SK-N-SH (cell line): ENCODE measurements around the gene ATG4B. TPM values are rescaled to one million over a fixed set of nuclear protein-coding genes. Genes with fewer than 3 reads are reported as not detected.

Source experiments
- CTCF ChIA-PET: fragments of 300-600, 350-600 bp; formaldehyde crosslinking; extraction: SDS; loops from one replicate; lab custom pipeline; 2021; lab: Yijun Ruan, JAX
- POLR2A ChIA-PET: fragments of 350-600 bp; sonication (Branson Sonifier 250); formaldehyde crosslinking; extraction: SDS; loops from one replicate; lab custom pipeline; 2020; ENCODE audit warnings: antibody characterized with exemption, inconsistent platforms; lab: Yijun Ruan, JAX
- DNase-seq: peaks from one replicate; pipeline ENCODE4 v3.0.0; 2012
- H2AFZ ChIP-seq: fragments of 200-600 bp; sonication (generic); 2 replicates; pipeline ENCODE4 v1.8.1; 2016; ENCODE audit warnings: antibody characterized with exemption, mild to moderate bottlenecking, low read depth
- H3F3A ChIP-seq: fragments of 200-600 bp; sonication (generic); replicated peaks from 2 replicates; pipeline ENCODE3; 2016; ENCODE audit warnings: antibody characterized with exemption, mild to moderate bottlenecking; ENCODE audit not compliant: insufficient read depth
- H3K27ac ChIP-seq, 2 experiments: fragments of 200-500 bp in 1 of 2; fragments of 200-600 bp in 1 of 2; sonication (Bioruptor generic) in 1 of 2; sonication (generic), shearing (Covaris generic) in 1 of 2; 2 replicates each; pipeline versions ENCODE4 v1.5.1 to v1.6.1; 2014 to 2016; ENCODE audit warnings: low read depth in 2 of 2, inconsistent platforms in 1 of 2, low read length in 1 of 2, mild to moderate bottlenecking in 1 of 2, mixed read lengths in 1 of 2
- H3K27me3 ChIP-seq: fragments of 200-600 bp; sonication (generic), shearing (Covaris generic); 2 replicates; pipeline ENCODE4 v1.6.1; 2016; ENCODE audit warnings: mixed run types; ENCODE audit not compliant: insufficient read depth
- H3K36me3 ChIP-seq, 2 experiments: fragments of 200-500 bp in 1 of 2; fragments of 200-600 bp in 1 of 2; sonication (Bioruptor generic) in 1 of 2; sonication (generic) in 1 of 2; replicated peaks in 1 of 2; 2 replicates each; pipeline versions ENCODE3 to v1.5.1; 2014 to 2016; ENCODE audit warnings: low read length in 1 of 2, mild to moderate bottlenecking in 1 of 2; ENCODE audit not compliant: insufficient read depth in 2 of 2, control insufficient read depth in 1 of 2
- H3K4me1 ChIP-seq, 2 experiments: fragments of 200-500 bp in 1 of 2; fragments of 200-600 bp in 1 of 2; sonication (Bioruptor generic) in 1 of 2; sonication (generic), shearing (Covaris generic) in 1 of 2; 2 replicates each; pipeline versions ENCODE4 v1.5.1 to v1.6.1; 2014 to 2016; ENCODE audit warnings: low read depth in 1 of 2, low read length in 1 of 2, mixed run types in 1 of 2; ENCODE audit not compliant: insufficient read depth in 2 of 2, control insufficient read depth in 1 of 2
- H3K4me2 ChIP-seq: fragments of 200-600 bp; sonication (generic), shearing (Covaris generic); 2 replicates; pipeline ENCODE4 v1.6.1; 2017; ENCODE audit warnings: mixed run types
- H3K4me3 ChIP-seq, 2 experiments: fragments of 200-500 bp in 1 of 2; fragments of 200-600 bp in 1 of 2; sonication (Bioruptor generic) in 1 of 2; sonication (generic), shearing (Covaris generic) in 1 of 2; 2 replicates each; pipeline versions ENCODE4 v1.5.1 to v1.8.1; 2014 to 2016; ENCODE audit warnings: low read depth in 2 of 2, inconsistent platforms in 1 of 2, low read length in 1 of 2, mild to moderate bottlenecking in 1 of 2, mixed read lengths in 1 of 2, moderate library complexity in 1 of 2
- H3K79me2 ChIP-seq: fragments of 200-600 bp; sonication (generic); 2 replicates; pipeline ENCODE4 v1.8.1; 2017; ENCODE audit warnings: mild to moderate bottlenecking; ENCODE audit not compliant: insufficient read depth
- H3K9ac ChIP-seq: fragments of 200-600 bp; sonication (generic); 2 replicates; pipeline ENCODE4 v1.6.1; 2017; ENCODE audit warnings: mixed run types
- H3K9me2 ChIP-seq: fragments of 200-600 bp; sonication (generic); 2 replicates; pipeline ENCODE4 v1.6.1; 2017; ENCODE audit warnings: mixed run types
- H3K9me3 ChIP-seq: fragments of 200-600 bp; sonication (generic); 2 replicates; pipeline ENCODE4 v1.6.1; 2017; ENCODE audit warnings: mixed run types, mild to moderate bottlenecking, moderate library complexity
- H4K20me1 ChIP-seq: fragments of 200-600 bp; sonication (generic); 2 replicates; pipeline ENCODE4 v1.6.1; 2017; ENCODE audit warnings: mild to moderate bottlenecking, mixed run types; ENCODE audit not compliant: insufficient read depth
- CHD2 ChIP-seq: fragments of 150-350 bp; IDR thresholded peaks from 2 replicates; pipeline ENCODE4 v1.6.1; 2018; ENCODE audit warnings: low read length; ENCODE audit not compliant: partially characterized antibody
- CTCF ChIP-seq: fragments of 200-600 bp; sonication (generic); IDR thresholded peaks from 2 replicates; pipeline ENCODE4 v1.6.1; 2017; ENCODE audit warnings: antibody characterized with exemption, mild to moderate bottlenecking, moderate library complexity
- EZH2phosphoT487 ChIP-seq: fragments of 200-600 bp; sonication (generic); IDR thresholded peaks from 2 replicates; pipeline ENCODE4 v1.6.1; 2017; ENCODE audit warnings: low read depth, mixed run types, mild to moderate bottlenecking, antibody characterized with exemption, moderate library complexity, borderline replicate concordance
- FOXM1 ChIP-seq: IDR thresholded peaks from 2 replicates; pipeline ENCODE4 v1.4.0; 2012; ENCODE audit warnings: low read depth, mild to moderate bottlenecking
- MAX ChIP-seq: IDR thresholded peaks from 2 replicates; pipeline ENCODE4 v1.4.0; 2012; ENCODE audit warnings: low read depth
- MEF2A ChIP-seq: IDR thresholded peaks from 2 replicates; pipeline ENCODE4 v1.4.0; 2012; ENCODE audit warnings: low read depth, borderline replicate concordance
- MXI1 ChIP-seq: IDR thresholded peaks from 2 replicates; pipeline ENCODE4 v1.6.1; 2012; ENCODE audit warnings: mild to moderate bottlenecking, low read depth, low read length, improper control_type of control experiment
- RXRA ChIP-seq: IDR thresholded peaks from 2 replicates; pipeline ENCODE4 v1.4.0; 2012; ENCODE audit warnings: low read depth, mild to moderate bottlenecking, borderline replicate concordance
- SMC3 ChIP-seq: IDR thresholded peaks from 2 replicates; pipeline ENCODE4 v1.6.1; 2012; ENCODE audit warnings: low read depth, low read length, improper control_type of control experiment
- TAF1 ChIP-seq: IDR thresholded peaks from 2 replicates; pipeline ENCODE4 v1.6.1; 2012; ENCODE audit warnings: low read depth, mild to moderate bottlenecking, low read length, moderate library complexity, borderline replicate concordance
- YY1 ChIP-seq: IDR thresholded peaks from 2 replicates; pipeline ENCODE4 v1.4.0; 2012; ENCODE audit warnings: low read depth, mild to moderate bottlenecking
- WGBS: methylation state at CpG from one replicate; pipeline ENCODE4 v1.1.6; 2017; ENCODE audit warnings: low lambda C conversion rate; 5-methylcytosine and 5-hydroxymethylcytosine counted together
- polyA plus RNA-seq, 3 experiments: library from polyadenylated mRNA; depleted of rRNA; stranded (reverse); fragments of >200 nt; gene quantifications; 2 replicates each; pipeline ENCODE4 v1.2.3, GENCODE V29; 2012
- TF ChIP-seq, protein P1 (sequence below): fragments of 150-350 bp; IDR thresholded peaks from 2 replicates; pipeline ENCODE4 v1.6.1; 2017; ENCODE audit warnings: antibody characterized with exemption, low read length, low read depth, borderline replicate concordance

ATG4B gene
- polyA plus RNA-seq, 1 of the 3 experiments (the other 2 are of a cell fraction) = 107 TPM

DNA sequence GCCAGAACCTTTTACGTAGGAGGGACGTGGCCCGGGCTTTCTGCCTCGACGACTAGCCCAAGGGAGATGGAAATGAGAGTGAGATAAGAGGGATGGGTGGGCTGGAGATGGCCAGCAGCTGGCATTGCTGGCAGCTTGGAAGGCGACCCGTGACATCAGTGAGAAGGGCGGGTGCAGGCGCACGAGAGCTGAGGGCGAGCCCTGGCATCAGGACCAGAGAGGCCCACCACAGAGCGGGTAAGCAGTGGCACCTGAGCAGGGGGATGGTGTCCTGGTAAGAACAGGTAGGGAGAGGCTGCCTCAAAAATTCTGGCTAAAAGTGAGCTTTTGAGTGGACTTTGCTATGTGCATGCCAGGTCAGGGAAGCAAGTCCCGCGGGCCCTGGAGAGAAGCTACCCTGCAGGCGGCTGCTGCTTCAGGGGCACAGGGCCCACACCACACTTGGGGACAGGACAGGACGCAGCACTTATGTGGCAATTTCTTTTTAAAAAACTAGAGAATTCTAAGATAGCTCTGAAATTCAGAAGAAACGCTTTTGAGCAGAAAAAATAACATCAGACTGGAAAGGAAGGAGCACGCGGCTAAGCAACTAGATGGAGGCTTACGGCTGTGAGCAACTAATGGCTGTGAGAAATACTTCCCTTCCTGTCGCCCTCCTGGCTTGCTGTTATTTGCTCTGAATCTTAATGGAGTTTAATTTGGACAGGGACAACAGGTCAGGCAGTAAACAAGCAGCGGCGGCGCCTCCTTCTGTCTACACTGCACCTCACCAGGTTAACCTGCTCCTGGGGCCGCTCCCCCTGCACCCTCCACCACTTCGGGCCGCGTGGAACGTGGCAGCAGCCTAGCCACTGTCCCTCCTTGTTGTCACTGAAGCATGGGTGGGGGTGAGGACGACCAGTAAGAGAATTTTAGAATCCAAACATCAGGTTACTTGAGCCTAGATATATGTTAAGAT is 21.0 kb upstream of the ATG4B start:
- CTCF ChIA-PET = interaction anchor here (2.6 kb wide), 1 partner anchor 17 kb away, joined by 10 read pairs; no protein-coding TSS in a partner anchor
- H3K9me3 ChIP-seq = no peaks in the 10 kb centered on the region
- H3K27me3 ChIP-seq = no peaks in the 10 kb centered on the region
- peaks cover 5 to 8% of the 10 kb centered on the region in 2 experiments for H3K36me3 ChIP-seq
- no peak overlapping the region for H3K4me2 ChIP-seq
- H3K4me1 ChIP-seq = peaks cover 0 to 19% of the 10 kb centered on the region in 2 experiments; a peak in 2 of 4 replicates
- no peak overlapping the region; a peak in 1 of 4 replicates for H3K4me3 ChIP-seq
- H2AFZ ChIP-seq = no peak overlapping the region
- no peak for DNase-seq
- no peak overlapping the region for H3K27ac ChIP-seq
- H3F3A ChIP-seq = peaks cover 9% of the 10 kb centered on the region
- whole genome bisulfite sequencing = 95% methylated on average over 29 of the region's 30 CpGs
- POLR2A ChIA-PET = interaction anchor here (0.5 to 0.6 kb wide), 2 partner anchors 17 to 59 kb away, joined by 3 to 4 read pairs; no protein-coding TSS in a partner anchor
- peaks cover 76% of the 10 kb centered on the region for H3K79me2 ChIP-seq
- H3K9ac ChIP-seq = no peak overlapping the region
- TF ChIP-seq MXI1 (no peak), FOXM1 (no peak), MEF2A (no peak), MAX (no peak), SMC3 (no peak), EZH2phosphoT487 (no peak), YY1 (no peak), CTCF (no peak), RXRA (no peak), TAF1 (no peak), CHD2 (no peak)
- TF ChIP-seq, protein P1, sequence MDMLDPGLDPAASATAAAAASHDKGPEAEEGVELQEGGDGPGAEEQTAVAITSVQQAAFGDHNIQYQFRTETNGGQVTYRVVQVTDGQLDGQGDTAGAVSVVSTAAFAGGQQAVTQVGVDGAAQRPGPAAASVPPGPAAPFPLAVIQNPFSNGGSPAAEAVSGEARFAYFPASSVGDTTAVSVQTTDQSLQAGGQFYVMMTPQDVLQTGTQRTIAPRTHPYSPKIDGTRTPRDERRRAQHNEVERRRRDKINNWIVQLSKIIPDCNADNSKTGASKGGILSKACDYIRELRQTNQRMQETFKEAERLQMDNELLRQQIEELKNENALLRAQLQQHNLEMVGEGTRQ = no peak
- H4K20me1 ChIP-seq = peaks cover 10% of the 10 kb centered on the region; the same call in 1 of the 2 replicates
- no peaks in the 10 kb centered on the region for H3K9me2 ChIP-seq
